ENCODE measurements around the gene FXYD4.

DNA sequence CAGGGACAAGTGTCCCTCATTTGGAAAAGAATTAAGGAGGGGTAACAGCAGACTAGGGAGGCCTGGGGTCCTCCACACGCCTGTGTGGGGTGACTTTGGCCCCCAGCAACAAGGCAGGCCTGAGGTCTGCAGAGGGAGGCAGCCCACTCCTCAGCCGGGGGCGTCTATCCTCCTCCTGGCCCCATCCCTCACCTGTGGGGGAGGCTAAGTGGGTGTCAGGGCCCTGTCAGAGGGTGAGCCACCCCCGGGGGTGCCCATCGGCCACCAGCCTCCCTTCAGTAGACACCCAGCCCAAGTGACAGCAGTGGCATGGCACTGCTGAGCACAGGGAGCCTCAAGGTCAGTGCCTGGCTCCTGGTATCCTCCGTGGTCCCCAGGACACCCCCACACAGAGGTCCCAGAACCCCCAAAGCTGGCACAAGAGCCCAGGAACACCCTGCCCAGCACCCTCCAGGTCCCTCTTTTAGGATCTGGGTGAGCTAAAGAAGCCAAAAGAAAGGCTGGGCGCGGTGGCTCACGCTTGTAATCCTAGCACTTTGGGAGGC is 693 bp upstream of the FXYD4 start:
- TF ChIP-seq, protein P1, sequence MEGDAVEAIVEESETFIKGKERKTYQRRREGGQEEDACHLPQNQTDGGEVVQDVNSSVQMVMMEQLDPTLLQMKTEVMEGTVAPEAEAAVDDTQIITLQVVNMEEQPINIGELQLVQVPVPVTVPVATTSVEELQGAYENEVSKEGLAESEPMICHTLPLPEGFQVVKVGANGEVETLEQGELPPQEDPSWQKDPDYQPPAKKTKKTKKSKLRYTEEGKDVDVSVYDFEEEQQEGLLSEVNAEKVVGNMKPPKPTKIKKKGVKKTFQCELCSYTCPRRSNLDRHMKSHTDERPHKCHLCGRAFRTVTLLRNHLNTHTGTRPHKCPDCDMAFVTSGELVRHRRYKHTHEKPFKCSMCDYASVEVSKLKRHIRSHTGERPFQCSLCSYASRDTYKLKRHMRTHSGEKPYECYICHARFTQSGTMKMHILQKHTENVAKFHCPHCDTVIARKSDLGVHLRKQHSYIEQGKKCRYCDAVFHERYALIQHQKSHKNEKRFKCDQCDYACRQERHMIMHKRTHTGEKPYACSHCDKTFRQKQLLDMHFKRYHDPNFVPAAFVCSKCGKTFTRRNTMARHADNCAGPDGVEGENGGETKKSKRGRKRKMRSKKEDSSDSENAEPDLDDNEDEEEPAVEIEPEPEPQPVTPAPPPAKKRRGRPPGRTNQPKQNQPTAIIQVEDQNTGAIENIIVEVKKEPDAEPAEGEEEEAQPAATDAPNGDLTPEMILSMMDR (conservative IDR thresholded peaks at IDR 0.05) = no peak
- no peak for TF ChIP-seq ZFX (IDR thresholded peaks at IDR 0.05)

Measured in C4-2B (cell line).